HG02642 (cell line): ENCODE data around the gene LRIG3.
"Not testable (repeated sequence)": the region's sequence is repeated elsewhere in the genome, so short reads cannot be mapped to it uniquely, and the experiment has no call there.

ENCODE experiments used
- ATAC-seq: cut with Tn5 transposase; IDR thresholded peaks from one replicate; pipeline ENCODE4 v1.9.1; 2021; ENCODE audit warnings: mild to moderate bottlenecking; ENCODE audit not compliant: unreplicated experiment, poor library complexity

The LRIG3 gene

DNA sequence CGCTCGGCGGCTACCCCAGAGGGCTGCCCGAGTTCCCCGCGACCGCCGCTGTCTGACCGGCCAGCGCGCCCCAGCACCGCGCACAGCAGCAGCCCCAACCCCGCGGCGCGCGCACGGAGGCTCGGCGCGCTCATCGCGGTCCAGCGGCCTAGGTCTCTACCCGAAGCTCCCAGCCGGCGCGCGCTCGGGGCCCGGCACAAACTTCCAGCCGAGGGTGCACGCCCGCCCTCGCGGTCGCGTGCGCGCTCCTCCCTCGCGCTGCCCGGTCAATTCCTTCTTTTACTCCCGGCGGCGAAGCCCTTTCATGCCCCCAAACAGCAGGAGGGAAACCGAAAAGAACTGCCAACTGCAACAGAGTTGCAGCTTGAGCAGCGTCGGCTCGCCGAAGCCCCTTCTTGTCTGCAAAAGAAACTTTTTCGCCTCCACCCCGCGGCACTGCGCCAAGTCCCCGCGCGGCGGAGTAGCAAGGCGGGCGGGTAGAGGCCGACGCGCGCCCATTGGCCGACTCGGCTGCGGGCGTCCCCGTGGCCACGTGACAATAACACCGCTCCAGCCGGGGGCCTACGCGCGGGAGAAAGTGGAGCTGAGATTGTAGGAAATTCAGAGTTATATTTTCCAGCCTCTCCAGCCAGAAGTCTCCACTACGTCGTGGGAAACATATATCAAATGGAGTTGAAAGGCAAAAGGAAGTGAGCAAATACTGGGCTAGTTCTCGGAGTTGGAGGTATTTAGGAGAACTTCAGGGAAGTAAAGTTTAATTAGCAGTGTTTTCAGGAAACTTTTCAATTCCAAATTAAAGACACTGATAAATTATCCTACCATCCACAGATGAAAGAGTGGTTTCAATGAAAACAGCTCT, at the start of gene LRIG3:
TSS of gene LRIG3 (minus strand) at position 403 of the 859 bp plus-strand sequence. CDS start at position 134, 269 bp downstream.
- peak; percentile 95 for ATAC-seq

- ATAC-seq, result no peak
Measured at GRCh38 chr12:58969237-58969636, 48.9 kb upstream of the LRIG3 start.

GRCh38 chr12:58967561-58967960, 47.3 kb upstream of the LRIG3 start:
- no peak for ATAC-seq

GRCh38 chr12:58966939-58967338, 46.6 kb upstream of the LRIG3 start:
- ATAC-seq, result no peak

GRCh38 chr12:58965568-58965967, 45.3 kb upstream of the LRIG3 start:
- ATAC-seq, result no peak

DNA sequence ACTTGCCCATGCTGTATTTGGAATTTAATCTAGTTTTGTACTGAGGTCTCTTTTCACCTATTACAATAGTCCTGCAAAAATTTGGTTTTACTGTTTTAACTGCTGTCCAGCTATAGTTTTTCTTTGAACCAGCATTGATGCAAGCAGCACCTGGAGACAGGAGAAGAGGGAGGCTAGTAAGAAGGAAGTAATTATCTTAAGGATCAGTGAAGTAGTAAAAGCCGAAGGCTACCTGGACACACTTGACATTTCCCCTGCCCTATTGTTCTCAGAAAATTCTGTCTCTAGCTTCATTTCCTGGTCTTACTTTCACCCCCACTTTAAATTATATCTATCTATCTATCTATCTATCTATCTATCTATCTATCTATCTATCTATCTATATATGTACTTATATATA, 43.5 kb upstream of the LRIG3 start:
- ATAC-seq, result no peak

DNA sequence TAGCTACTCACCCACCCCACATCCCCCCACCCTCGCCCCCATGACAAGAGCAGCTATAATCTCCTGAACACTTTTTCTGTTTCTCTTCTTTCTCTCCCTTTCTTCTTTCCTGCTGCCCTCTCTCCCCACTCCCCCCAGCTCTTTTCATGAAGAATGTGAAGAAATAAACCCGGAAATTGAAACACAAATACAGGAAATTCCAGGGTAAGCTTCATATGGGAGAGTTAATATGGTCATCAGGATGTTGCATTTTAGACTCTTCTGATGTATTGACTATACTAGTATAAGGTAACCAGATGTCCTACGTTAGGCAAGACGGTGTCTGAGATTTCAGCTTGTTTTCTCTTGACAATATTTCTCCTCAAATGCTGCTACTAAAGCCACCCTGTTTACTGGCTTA, 41.6 kb upstream of the LRIG3 start:
- no peak for ATAC-seq

DNA sequence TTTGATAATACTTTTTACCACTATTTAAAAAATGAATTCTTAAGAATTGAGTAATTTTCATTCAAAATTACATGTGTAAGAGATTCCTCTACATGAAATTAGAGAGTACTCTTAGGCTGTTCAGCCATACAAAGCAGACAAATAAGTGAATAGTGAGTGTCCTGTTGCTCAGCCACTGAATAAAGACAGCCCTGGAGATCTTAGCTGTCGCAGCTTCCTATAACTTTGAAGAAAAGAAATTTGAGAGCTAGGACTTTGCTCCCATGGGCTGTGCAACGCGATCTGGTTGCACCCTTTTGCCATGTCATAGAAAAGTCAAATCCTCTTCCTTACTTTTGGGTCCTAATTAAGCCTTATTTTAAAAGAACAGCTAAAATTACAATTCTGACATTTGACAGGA, 40.9 kb upstream of the LRIG3 start:
- ATAC-seq, result no peak

GRCh38 chr12:58959639-58960300, 39.5 kb upstream of the LRIG3 start:
- no peak for ATAC-seq

GRCh38 chr12:58957298-58957697, 37.0 kb upstream of the LRIG3 start:
- no peak for ATAC-seq

- ATAC-seq, result no peak
Measured at GRCh38 chr12:58955849-58956248, 35.5 kb upstream of the LRIG3 start.

DNA sequence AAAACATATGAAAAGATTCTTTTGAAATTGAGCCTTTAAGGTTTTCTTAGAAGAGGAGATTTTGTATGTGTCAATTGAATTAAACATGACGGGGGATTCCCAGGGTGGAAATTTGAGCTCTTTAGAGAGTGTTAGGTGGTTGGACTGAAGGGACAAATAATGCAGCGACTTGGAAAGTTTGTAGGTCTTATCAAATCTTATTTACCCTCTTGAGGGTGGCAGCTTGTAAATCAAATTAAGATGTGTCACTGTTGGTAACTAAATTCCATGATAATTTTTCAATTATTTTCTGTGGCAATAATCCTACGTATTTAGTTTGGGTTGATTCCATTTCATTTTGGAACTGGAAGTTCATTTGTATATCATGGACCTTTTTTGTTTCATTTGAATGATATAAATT, 33.7 kb upstream of the LRIG3 start:
- no peak for ATAC-seq

GRCh38 chr12:58950739-58951100, 30.4 kb upstream of the LRIG3 start:
- no peak for ATAC-seq

GRCh38 chr12:58949954-58950738, 29.8 kb upstream of the LRIG3 start:
- ATAC-seq, result not testable (repeated sequence)

DNA sequence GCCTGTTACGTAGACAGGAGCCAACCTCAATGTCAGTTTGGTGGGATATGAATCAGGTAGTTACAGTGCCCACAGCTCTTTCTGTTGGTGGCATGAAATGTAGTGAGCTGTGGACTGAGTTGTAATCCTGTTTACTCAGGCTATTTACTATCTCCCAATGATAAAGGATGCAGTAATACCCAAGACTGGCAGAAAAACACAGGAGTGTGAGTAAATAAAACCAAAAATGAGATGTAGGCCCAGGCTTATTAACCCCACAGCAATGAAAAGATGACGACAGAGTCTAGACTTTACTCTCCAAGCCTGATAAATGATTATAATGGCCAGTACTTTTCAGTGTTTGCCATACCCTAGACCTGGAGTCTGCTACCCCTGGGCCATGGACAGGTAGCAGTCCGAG, 22.8 kb upstream of the LRIG3 start:
- no peak for ATAC-seq

GRCh38 chr12:58942345-58942744, 22.0 kb upstream of the LRIG3 start:
- no peak for ATAC-seq

DNA sequence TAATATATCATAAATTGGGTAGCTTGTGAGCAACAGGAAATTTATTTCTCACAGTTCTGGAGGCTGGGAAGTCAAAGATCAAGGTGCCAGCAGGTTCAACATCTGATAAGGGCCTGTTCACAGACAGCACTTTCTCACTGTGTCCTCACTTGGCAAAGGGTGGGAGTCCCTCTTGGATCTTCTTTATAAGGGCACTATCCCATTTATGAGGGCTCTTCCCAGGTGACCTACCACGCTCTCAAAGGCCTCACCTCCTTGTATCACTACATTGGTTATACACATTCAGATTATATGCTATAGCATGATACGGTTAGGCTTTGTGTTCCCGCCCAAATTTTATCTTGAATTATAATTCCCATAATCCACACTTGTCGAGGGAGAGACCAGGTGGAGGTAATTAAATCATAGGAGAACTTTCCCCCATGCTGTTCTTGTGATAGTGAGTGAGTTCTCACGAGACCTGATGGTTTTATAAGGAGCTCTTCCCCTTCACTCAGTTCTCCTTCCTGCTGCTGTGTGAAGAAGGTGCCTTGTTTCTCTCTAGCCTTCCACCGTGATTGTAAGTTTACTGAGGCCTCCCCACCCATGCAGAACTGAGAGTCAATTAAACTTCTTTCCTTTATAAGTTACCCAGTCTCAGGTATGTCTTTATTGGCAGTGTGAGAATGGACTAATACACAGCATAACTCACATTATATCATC, 19.2 kb upstream of the LRIG3 start:
- no peak for ATAC-seq

GRCh38 chr12:58938440-58938839, 18.1 kb upstream of the LRIG3 start:
- no peak for ATAC-seq

GRCh38 chr12:58934528-58934927, 14.2 kb upstream of the LRIG3 start:
- no peak for ATAC-seq
